Measurements from ENCODE around the gene BMP2K.

Gene BMP2K

GRCh38 chr4:78763763-78764387, 12.3 kb upstream of the BMP2K start:
- FAIRE-seq (no peak), DNase-seq (ENCODE audit: low spot score) (no peak)

- FAIRE-seq = no peak
Observed at GRCh38 chr4:78764498-78764961, 11.6 kb upstream of the BMP2K start.

GRCh38 chr4:78765432-78766006, 10.6 kb upstream of the BMP2K start:
- FAIRE-seq (no peak), DNase-seq (ENCODE audit: low spot score) (no peak)

More at GRCh38 chr4:78764498-78764961, 11.6 kb upstream of the BMP2K start:
- DNase-seq (ENCODE audit: low spot score) = no peak

DNA sequence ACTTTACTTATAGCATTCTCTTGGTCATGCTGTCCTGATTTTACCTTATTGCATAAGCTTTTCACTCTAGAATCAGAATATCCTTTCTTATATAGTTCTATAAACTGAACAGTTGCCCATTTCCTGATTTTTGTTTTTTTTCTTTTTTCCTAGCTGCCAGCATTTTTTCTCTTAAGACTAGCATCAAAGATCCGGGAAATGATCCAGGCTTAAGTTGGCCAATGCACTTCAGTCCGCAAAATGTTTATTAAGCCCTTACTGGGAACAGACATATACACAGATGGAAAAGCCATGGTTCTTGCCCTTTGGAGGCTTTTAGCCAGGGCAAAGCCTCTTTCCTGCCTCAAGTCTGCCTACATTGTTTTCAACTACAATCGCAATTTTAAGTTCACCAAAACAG, 10.1 kb upstream of the BMP2K start:
- DNase-seq (ENCODE audit: low spot score) = no peak
- no peak for FAIRE-seq

DNA sequence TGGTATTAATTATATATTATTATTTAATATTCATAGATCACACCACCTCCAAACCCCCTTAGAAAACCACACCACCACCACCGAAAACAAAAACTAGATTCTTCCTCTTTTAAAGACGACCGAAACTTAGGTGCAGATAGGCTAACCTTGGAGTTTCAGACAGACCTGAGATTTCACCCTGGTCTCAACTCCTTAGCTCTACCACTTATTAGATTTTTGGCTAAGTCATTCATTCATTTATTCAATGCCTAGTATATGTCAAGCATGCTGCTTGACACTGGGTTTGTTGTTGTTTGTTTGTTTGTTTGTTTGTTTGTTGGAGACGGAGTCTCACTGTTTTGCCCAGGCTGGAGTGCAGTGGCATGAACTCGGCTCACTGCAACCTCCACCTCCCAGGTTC, 9.5 kb upstream of the BMP2K start:
- no peak for FAIRE-seq
- no peak for DNase-seq (ENCODE audit: low spot score)

DNA sequence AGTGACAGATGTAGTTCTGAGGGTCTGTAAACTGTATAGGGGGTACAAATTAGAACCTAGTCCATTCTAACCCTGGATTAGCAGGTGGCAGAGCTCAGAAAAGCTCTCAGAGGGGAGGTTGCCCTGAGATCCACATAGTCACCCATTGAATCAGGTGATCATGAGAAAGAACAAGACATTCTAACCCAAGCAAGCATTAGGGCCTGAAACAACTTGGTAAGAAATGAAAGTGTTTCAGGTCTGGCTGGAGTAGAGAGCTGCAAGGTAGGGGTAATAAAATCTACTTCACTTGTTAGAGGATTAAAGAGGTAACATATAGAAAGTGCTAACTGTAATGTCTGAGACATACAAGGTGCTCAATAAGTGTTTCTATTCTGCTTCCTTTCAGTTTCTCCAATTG, 8.8 kb upstream of the BMP2K start:
- FAIRE-seq = no peak
- DNase-seq (ENCODE audit: low spot score) = no peak

GRCh38 chr4:78768452-78769180, 7.5 kb upstream of the BMP2K start:
- FAIRE-seq (no peak), DNase-seq (ENCODE audit: low spot score) (no peak)

GRCh38 chr4:78770091-78770642, 6.0 kb upstream of the BMP2K start:
- no peak for FAIRE-seq

GRCh38 chr4:78772526-78773091, 3.5 kb upstream of the BMP2K start:
- DNase-seq (ENCODE audit: low spot score) = no peak

More at GRCh38 chr4:78770091-78770642, 6.0 kb upstream of the BMP2K start:
- no peak for DNase-seq (ENCODE audit: low spot score)

DNA sequence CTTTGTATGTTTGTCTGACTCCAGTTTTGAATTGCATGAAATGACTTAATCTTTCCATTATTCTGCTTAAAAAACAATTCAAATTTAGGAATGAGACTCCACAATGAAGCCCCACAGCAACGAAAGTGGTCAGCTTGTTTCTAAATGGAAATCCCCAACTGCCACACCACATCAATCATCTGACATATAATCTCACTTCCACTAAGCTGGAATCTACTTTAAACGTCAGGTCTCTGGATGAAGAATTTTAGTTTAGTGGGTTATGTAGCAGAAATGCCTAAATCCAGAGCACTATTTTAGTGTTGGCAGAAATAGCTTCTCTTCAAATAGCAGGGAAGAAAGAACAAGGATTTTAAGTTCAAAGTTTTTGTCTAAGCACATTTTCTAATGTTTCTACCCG, 1.7 kb upstream of the BMP2K start:
- no peak for FAIRE-seq
- DNase-seq (ENCODE audit: low spot score) = no peak

More at GRCh38 chr4:78772526-78773091, 3.5 kb upstream of the BMP2K start:
- no peak for FAIRE-seq

GRCh38 chr4:78775303-78776078, 659 bp upstream of the BMP2K start:
- DNase-seq (ENCODE audit: low spot score) (peak; percentile 51), FAIRE-seq (no peak)

DNA sequence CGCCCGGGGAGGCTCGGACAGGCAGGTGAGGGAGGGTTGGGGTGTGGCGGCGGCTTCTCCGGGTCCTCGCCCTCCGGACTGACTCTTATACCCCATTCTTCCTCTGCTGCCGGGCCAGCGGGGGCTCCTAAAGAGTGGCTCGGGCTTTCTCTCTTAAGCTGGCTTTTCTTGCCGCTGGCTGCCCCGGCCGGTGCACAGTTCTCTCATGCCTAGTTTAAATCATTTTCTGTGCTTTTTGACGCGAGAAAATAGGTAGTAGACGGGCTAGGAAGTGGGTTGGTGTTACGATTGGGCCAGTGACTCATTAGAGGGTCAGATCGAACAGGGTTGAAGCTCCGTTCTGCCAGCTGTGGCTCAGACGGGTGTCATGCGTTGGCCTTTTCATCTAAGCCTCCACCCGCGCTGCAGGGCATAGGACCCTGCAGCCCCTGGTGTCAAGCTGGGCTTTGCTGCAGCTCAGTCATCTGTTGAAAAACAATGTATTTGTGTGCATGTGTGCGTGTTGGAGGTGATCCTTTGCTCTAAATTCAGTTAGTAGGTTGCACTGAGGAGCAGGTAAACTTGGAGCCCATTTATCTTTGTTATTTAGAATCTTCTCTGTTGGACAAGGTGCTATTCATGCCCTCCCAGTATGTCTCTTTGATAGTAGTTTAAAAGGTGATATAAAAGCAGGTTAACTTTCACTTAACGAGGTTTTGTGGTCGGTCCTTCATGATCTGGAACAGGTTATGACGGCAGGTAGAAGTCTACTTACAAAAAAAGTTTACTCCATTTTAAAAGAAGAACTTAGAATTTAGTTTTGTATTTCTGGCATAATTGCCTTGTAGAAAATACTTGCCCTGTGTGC, 802 bp downstream of the BMP2K start:
- DNase-seq (ENCODE audit: low spot score) = peak; percentile 62
- FAIRE-seq = no peak

- no peak for FAIRE-seq
- no peak for DNase-seq (ENCODE audit: low spot score)
Observed at GRCh38 chr4:78777576-78777940, 1.4 kb downstream of the BMP2K start.

DNA sequence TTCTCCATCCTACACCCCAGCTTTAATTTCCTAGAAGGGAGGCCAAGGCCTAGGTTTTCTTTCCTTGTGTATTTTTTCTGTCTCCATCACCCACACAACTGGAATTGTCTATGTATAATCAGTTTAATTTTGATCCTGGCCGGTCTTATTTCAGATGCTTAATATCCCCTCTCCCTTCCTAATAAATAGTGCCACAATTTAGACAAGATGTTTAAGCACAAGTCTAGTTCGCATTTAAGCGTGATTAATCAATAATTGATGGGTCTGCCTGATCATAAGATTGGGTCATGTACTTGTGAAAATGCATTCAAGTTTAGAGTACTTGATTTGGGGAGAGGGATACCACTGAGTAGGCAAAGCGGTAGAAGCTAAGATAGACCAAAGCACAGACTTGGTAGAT, 2.4 kb downstream of the BMP2K start:
- no peak for FAIRE-seq
- DNase-seq (ENCODE audit: low spot score) = no peak

- DNase-seq (ENCODE audit: low spot score) (no peak), FAIRE-seq (no peak)
Observed at GRCh38 chr4:78779280-78779679, 3.1 kb downstream of the BMP2K start.

GRCh38 chr4:78780093-78780492, 3.9 kb downstream of the BMP2K start:
- no peak for FAIRE-seq

GRCh38 chr4:78781139-78781538, 5.0 kb downstream of the BMP2K start:
- DNase-seq (ENCODE audit: low spot score) (no peak), FAIRE-seq (no peak)

More at GRCh38 chr4:78780093-78780492, 3.9 kb downstream of the BMP2K start:
- DNase-seq (ENCODE audit: low spot score) = no peak

- DNase-seq (ENCODE audit: low spot score) (no peak), FAIRE-seq (no peak)
Observed at GRCh38 chr4:78781924-78782323, 5.8 kb downstream of the BMP2K start.

DNA sequence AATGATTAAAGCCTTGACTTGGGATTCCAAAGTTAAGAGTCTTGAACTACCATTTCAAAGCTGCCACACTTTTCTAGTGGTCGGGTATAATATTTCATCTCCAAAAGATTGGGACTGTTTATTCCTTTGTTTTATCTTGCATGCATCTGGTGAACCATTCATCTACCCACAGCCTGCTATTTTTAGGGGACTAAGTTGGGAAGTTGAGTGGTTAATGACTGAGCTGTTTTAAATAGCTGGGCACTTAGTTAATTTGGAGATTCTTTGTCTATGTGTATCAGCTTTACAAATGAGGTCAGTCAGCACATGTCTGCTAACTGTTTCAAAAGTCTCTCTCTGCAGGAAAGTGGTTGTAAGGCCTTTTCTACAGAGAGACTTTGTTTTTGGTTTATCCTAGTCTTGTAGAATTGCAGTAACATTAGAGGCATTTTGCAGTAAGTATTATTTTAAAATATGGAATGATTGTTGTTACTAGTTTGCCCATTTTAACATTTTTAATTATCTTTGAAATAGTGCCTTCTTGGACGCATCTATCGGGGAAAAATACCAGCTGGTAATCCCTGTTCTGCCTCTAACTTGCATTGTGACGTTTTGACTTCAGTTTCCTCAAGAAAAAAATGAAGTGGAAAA, 8.2 kb downstream of the BMP2K start:
- peak; percentile 27 for FAIRE-seq

More for the DNA sequence above, 8.2 kb downstream of the BMP2K start:
- peak; percentile 6 for DNase-seq (ENCODE audit: low spot score)

All from RCC 7860 (cell line).